Muscle layer of colon (tissue), 2 donors: ENCODE results near the gene ABHD2.

Experiments used
- H3K27ac ChIP-seq: one replicate; pipeline ENCODE4 v1.7.0; 2013; ENCODE audit warnings: low read depth, mild to moderate bottlenecking, low read length, moderate library complexity
- H3K27me3 ChIP-seq, 2 donors: one replicate each; pipeline ENCODE4 v1.7.0; 2013; ENCODE audit warnings: low read length in 2 of 2, mild to moderate bottlenecking in 2 of 2; ENCODE audit not compliant: insufficient read depth in 2 of 2, control insufficient read depth in 1 of 2
- H3K36me3 ChIP-seq: one replicate; pipeline ENCODE4 v1.7.0; 2013; ENCODE audit warnings: mild to moderate bottlenecking, low read length; ENCODE audit not compliant: insufficient read depth
- H3K4me1 ChIP-seq: one replicate; pipeline ENCODE4 v1.7.0; 2013; ENCODE audit warnings: mild to moderate bottlenecking, low read length; ENCODE audit not compliant: insufficient read depth
- H3K4me3 ChIP-seq, 2 donors: one replicate each; pipeline ENCODE4 v1.7.0; 2013; ENCODE audit warnings: low read length in 2 of 2, low read depth in 1 of 2, mild to moderate bottlenecking in 1 of 2, moderate library complexity in 1 of 2
- H3K9ac ChIP-seq: one replicate; pipeline ENCODE4 v1.7.0; 2013; ENCODE audit warnings: low read length
- H3K9me3 ChIP-seq: one replicate; pipeline ENCODE4 v1.7.0; 2013; ENCODE audit warnings: mild to moderate bottlenecking, low read length
- donor health status: abdominal sarcoma.
- donor health status: Adenocarcinoma of cecum.

The ABHD2 gene

GRCh38 chr15:89209057-89209456 lies 120.8 kb downstream of the ABHD2 start:
- no peaks in the 10 kb centered on the region for H3K36me3 ChIP-seq
- H3K27me3 ChIP-seq: no peaks in the 10 kb centered on the region
- H3K9me3 ChIP-seq: no peaks in the 10 kb centered on the region
- no peak overlapping the region for H3K9ac ChIP-seq
- H3K4me1 ChIP-seq: peaks cover 7% of the 10 kb centered on the region
- no peak overlapping the region for H3K27ac ChIP-seq
- H3K4me3 ChIP-seq: no peak overlapping the region

GRCh38 chr15:89211678-89212170 lies 123.5 kb downstream of the ABHD2 start:
- no peaks in the 10 kb centered on the region for H3K9me3 ChIP-seq
- H3K4me1 ChIP-seq: peaks cover 5% of the 10 kb centered on the region
- H3K9ac ChIP-seq: no peak overlapping the region
- H3K27ac ChIP-seq: no peak overlapping the region
- no peaks in the 10 kb centered on the region for H3K36me3 ChIP-seq
- H3K4me3 ChIP-seq: no peak overlapping the region
- H3K27me3 ChIP-seq: no peaks in the 10 kb centered on the region

- no peak overlapping the region for H3K27ac ChIP-seq
- H3K9me3 ChIP-seq: no peaks in the 10 kb centered on the region
- peaks cover 0 to 4% of the 10 kb centered on the region in 2 donors for H3K27me3 ChIP-seq
- H3K36me3 ChIP-seq: no peaks in the 10 kb centered on the region
- no peak overlapping the region for H3K9ac ChIP-seq
- H3K4me3 ChIP-seq: no peak overlapping the region
- no peaks in the 10 kb centered on the region for H3K4me1 ChIP-seq
Measured at GRCh38 chr15:89215627-89216026, 127.4 kb downstream of the ABHD2 start.

GRCh38 chr15:89217031-89217430 lies 128.8 kb downstream of the ABHD2 start:
- H3K9ac ChIP-seq: no peak overlapping the region
- no peaks in the 10 kb centered on the region for H3K9me3 ChIP-seq

GRCh38 chr15:89217686-89218376 lies 129.6 kb downstream of the ABHD2 start:
- H3K4me1 ChIP-seq: no peaks in the 10 kb centered on the region
- no peak overlapping the region for H3K9ac ChIP-seq
- no peak overlapping the region for H3K27ac ChIP-seq
- no peaks in the 10 kb centered on the region for H3K9me3 ChIP-seq
- no peak overlapping the region for H3K4me3 ChIP-seq
- peaks cover 0 to 4% of the 10 kb centered on the region in 2 donors for H3K27me3 ChIP-seq
- H3K36me3 ChIP-seq: no peaks in the 10 kb centered on the region

More at GRCh38 chr15:89217031-89217430, 128.8 kb downstream of the ABHD2 start:
- Histone ChIP-seq H3K36me3 (no peaks in the 10 kb centered on the region), H3K4me1 (no peaks in the 10 kb centered on the region), H3K27me3 (peaks cover 0 to 4% of the 10 kb centered on the region in 2 donors), H3K27ac (no peak overlapping the region), H3K4me3 (no peak overlapping the region)

- Histone ChIP-seq H3K27ac (no peak overlapping the region), H3K36me3 (no peaks in the 10 kb centered on the region), H3K4me3 (no peak overlapping the region), H3K9ac (no peak overlapping the region), H3K27me3 (peaks cover 0 to 4% of the 10 kb centered on the region in 2 donors), H3K9me3 (no peaks in the 10 kb centered on the region), H3K4me1 (no peaks in the 10 kb centered on the region)
Measured at GRCh38 chr15:89218531-89218930, 130.3 kb downstream of the ABHD2 start.

GRCh38 chr15:89221543-89221942 lies 133.3 kb downstream of the ABHD2 start, which contains the start of gene RLBP1:
Gene RLBP1 (minus strand): TSS chr15:89221579. CDS start chr15:89218975, 2,604 bp downstream.
- H3K27ac ChIP-seq: no peak within 1 kb of the TSS
- no peaks in the 10 kb centered on the region for H3K36me3 ChIP-seq
- H3K4me1 ChIP-seq: no peaks in the 10 kb centered on the region
- no peak within 1 kb of the TSS for H3K9ac ChIP-seq
- peaks cover 0 to 4% of the 10 kb centered on the region in 2 donors for H3K27me3 ChIP-seq
- no peaks in the 10 kb centered on the region for H3K9me3 ChIP-seq
- H3K4me3 ChIP-seq: no peak within 1 kb of the TSS

GRCh38 chr15:89225588-89225987 lies 137.3 kb downstream of the ABHD2 start:
- Histone ChIP-seq H3K27me3 (no peaks in the 10 kb centered on the region), H3K9me3 (no peaks in the 10 kb centered on the region), H3K4me3 (no peak overlapping the region), H3K4me1 (no peaks in the 10 kb centered on the region), H3K9ac (no peak overlapping the region), H3K36me3 (no peaks in the 10 kb centered on the region), H3K27ac (no peak overlapping the region)

GRCh38 chr15:89226359-89227221 lies 138.3 kb downstream of the ABHD2 start:
- H3K9me3 ChIP-seq: no peaks in the 10 kb centered on the region
- no peak overlapping the region for H3K27ac ChIP-seq
- H3K27me3 ChIP-seq: no peaks in the 10 kb centered on the region
- no peak overlapping the region for H3K4me3 ChIP-seq
- no peak overlapping the region for H3K9ac ChIP-seq
- H3K4me1 ChIP-seq: no peaks in the 10 kb centered on the region
- no peaks in the 10 kb centered on the region for H3K36me3 ChIP-seq

GRCh38 chr15:89227425-89227824 lies 139.2 kb downstream of the ABHD2 start:
- H3K4me1 ChIP-seq: no peaks in the 10 kb centered on the region
- H3K27ac ChIP-seq: no peak overlapping the region
- H3K27me3 ChIP-seq: no peaks in the 10 kb centered on the region
- no peak overlapping the region for H3K9ac ChIP-seq
- no peaks in the 10 kb centered on the region for H3K36me3 ChIP-seq
- no peak overlapping the region for H3K4me3 ChIP-seq
- no peaks in the 10 kb centered on the region for H3K9me3 ChIP-seq

GRCh38 chr15:89230277-89230676 lies 142.0 kb downstream of the ABHD2 start:
- Histone ChIP-seq H3K4me1 (no peaks in the 10 kb centered on the region), H3K9me3 (no peaks in the 10 kb centered on the region), H3K9ac (no peak overlapping the region), H3K4me3 (no peak overlapping the region), H3K27me3 (no peaks in the 10 kb centered on the region), H3K36me3 (no peaks in the 10 kb centered on the region), H3K27ac (no peak overlapping the region)
